Lung (tissue), 12 donors: Measurements from ENCODE around the gene CLIC5. TPM values are rescaled to one million over a fixed set of nuclear protein-coding genes. Genes with fewer than 3 reads are reported as not detected.

ENCODE experiments used
- ATAC-seq: fragments of 200-7000 bp; cut with Tn5 transposase; one replicate; pipeline ENCODE4 v1.9.1; 2020; ENCODE audit warnings: moderate number of reproducible peaks; ENCODE audit not compliant: insufficient read depth, low FRiP score
- DNase-seq, 3 donors: peaks; one replicate each; pipeline ENCODE4 v3.0.0-alpha.2; 2013 to 2017
- H3K27ac ChIP-seq, 2 donors: one replicate each; pipeline ENCODE4 v1.5.1; 2013; ENCODE audit warnings: mild to moderate bottlenecking in 2 of 2, moderate library complexity in 2 of 2, control low read depth in 1 of 2, inconsistent platforms in 1 of 2, low read depth in 1 of 2, low read length in 1 of 2
- H3K27me3 ChIP-seq, 3 donors: one replicate each; pipeline ENCODE4 v1.5.1; 2013; ENCODE audit warnings: low read length in 2 of 3; ENCODE audit not compliant: control insufficient read depth in 3 of 3, insufficient read depth in 3 of 3
- H3K36me3 ChIP-seq, 4 donors: one replicate each; pipeline ENCODE4 v1.5.1; 2013; ENCODE audit warnings: low read length in 4 of 4, mild to moderate bottlenecking in 1 of 4, moderate library complexity in 1 of 4; ENCODE audit not compliant: control insufficient read depth in 4 of 4, insufficient read depth in 4 of 4
- H3K4me1 ChIP-seq, 5 donors: one replicate each; pipeline ENCODE4 v1.5.1; 2013; ENCODE audit warnings: low read length in 5 of 5, mild to moderate bottlenecking in 2 of 5, moderate library complexity in 1 of 5; ENCODE audit not compliant: control insufficient read depth in 5 of 5, insufficient read depth in 5 of 5
- H3K4me3 ChIP-seq: one replicate; pipeline ENCODE4 v1.5.1; 2013; ENCODE audit warnings: mild to moderate bottlenecking, control low read depth, moderate library complexity
- H3K9ac ChIP-seq, 2 donors: one replicate each; pipeline ENCODE4 v1.5.1; 2013; ENCODE audit warnings: low read length in 2 of 2, control low read depth in 1 of 2; ENCODE audit not compliant: insufficient read depth in 1 of 2
- H3K9me3 ChIP-seq, 4 donors: one replicate each; pipeline ENCODE4 v1.5.1; 2013; ENCODE audit warnings: low read length in 3 of 4, mild to moderate bottlenecking in 1 of 4, moderate library complexity in 1 of 4; ENCODE audit not compliant: control insufficient read depth in 4 of 4, insufficient read depth in 3 of 4
- CTCF ChIP-seq: IDR thresholded peaks from 2 replicates; pipeline ENCODE4 v1.5.1; 2012; ENCODE audit warnings: mild to moderate bottlenecking; ENCODE audit errors: control extremely low read depth, extremely low read depth
- WGBS, 2 donors: extraction: QIAGEN DNeasy Blood & Tissue Kit; methylation state at CpG; one replicate each; pipeline ENCODE4 v1.1.7; 2013; 5-methylcytosine and 5-hydroxymethylcytosine counted together
- polyA plus RNA-seq, 2 donors: library from polyadenylated mRNA; stranded (reverse); fragments of 200-250 nt; gene quantifications; one replicate each; pipeline ENCODE4 v1.2.1, GENCODE V29; 2013
- total RNA-seq, 2 donors: library from RNA; depleted of rRNA in 1 of 2; stranded (reverse); fragments of >200 nt in 1 of 2; gene quantifications; one replicate each; pipeline ENCODE4 v1.2.1, GENCODE V29; 2014 to 2021
- donor health status: control.
- donor health status: control.
- donor health status: Bipolar disorder and iron deficiency.
- donor health status: healthy.
- donor health status: DM: yes; HTN: yes; CAD: no.

CLIC5 gene
- total and polyA plus RNA-seq, 4 donors, result 14.8 to 92.3 (median 40.7) TPM

GRCh38 chr6:45947807-45948206 is 67.9 kb downstream of the CLIC5 start:
- Histone ChIP-seq H3K9me3 (no peaks in the 10 kb centered on the region), H3K36me3 (no peaks in the 10 kb centered on the region), H3K4me1 (peaks cover 7 to 22% (median 17%) of the 10 kb centered on the region in 5 donors), H3K9ac (no peak overlapping the region), H3K4me3 (no peak overlapping the region), H3K27ac (no peak overlapping the region), H3K27me3 (no peaks in the 10 kb centered on the region)
- no peak for TF ChIP-seq CTCF
- no peak for DNase-seq
- ATAC-seq, result no peak

- no peak for TF ChIP-seq CTCF
- H3K36me3 ChIP-seq, result no peaks in the 10 kb centered on the region
- H3K9ac ChIP-seq, result no peak overlapping the region
- no peak overlapping the region for H3K4me3 ChIP-seq
- no peaks in the 10 kb centered on the region for H3K9me3 ChIP-seq
- peak overlapping the region; percentile 37 to 68 for H3K27ac ChIP-seq
- no peaks in the 10 kb centered on the region for H3K27me3 ChIP-seq
- H3K4me1 ChIP-seq, result peaks cover 7 to 20% (median 16%) of the 10 kb centered on the region in 5 donors
- WGBS, 2 donors, result 91 to 94% methylated on average over 6 of the region's 6 CpGs
- no peak for DNase-seq
- ATAC-seq, result peak; percentile 1
Measured at GRCh38 chr6:45946887-45947286, 68.8 kb downstream of the CLIC5 start.

GRCh38 chr6:45946352-45946751 is 69.3 kb downstream of the CLIC5 start:
- Histone ChIP-seq H3K4me1 (peaks cover 4 to 20% (median 12%) of the 10 kb centered on the region in 5 donors), H3K4me3 (no peak overlapping the region), H3K36me3 (no peaks in the 10 kb centered on the region), H3K27me3 (no peaks in the 10 kb centered on the region), H3K27ac (peak overlapping the region; percentile 33 to 68), H3K9ac (no peak overlapping the region), H3K9me3 (no peaks in the 10 kb centered on the region)
- ATAC-seq, result no peak
- WGBS, 2 donors, result 68 to 80% methylated on average over 3 of the region's 3 CpGs
- no peak for TF ChIP-seq CTCF
- peak; percentile 88 to 97 (median 96) for DNase-seq

GRCh38 chr6:45942953-45943352 is 72.7 kb downstream of the CLIC5 start:
- Histone ChIP-seq H3K36me3 (peaks cover 0 to 4% (median 0%) of the 10 kb centered on the region in 4 donors), H3K9me3 (peaks cover 0 to 2% (median 0%) of the 10 kb centered on the region in 4 donors), H3K4me1 (peaks cover 0 to 20% (median 7%) of the 10 kb centered on the region in 5 donors), H3K27me3 (no peaks in the 10 kb centered on the region), H3K9ac (no peak overlapping the region), H3K4me3 (no peak overlapping the region), H3K27ac (no peak overlapping the region)
- no peak for TF ChIP-seq CTCF
- WGBS, 2 donors, result 52 to 60% methylated on average over 3 of the region's 3 CpGs
- DNase-seq (no peak), ATAC-seq (no peak)
